Heart right ventricle (tissue), 16 donors: ENCODE measurements around the gene GTPBP8. TPM values are rescaled to one million over a fixed set of nuclear protein-coding genes. Genes with fewer than 3 reads are reported as not detected.

Source experiments
- ATAC-seq, 8 donors: fragments of 200-7000 bp; cut with Tn5 transposase; one replicate each; pipeline ENCODE4 v1.9.1; 2020; ENCODE audit warnings: mild to moderate bottlenecking in 8 of 8, moderate library complexity in 8 of 8, moderate number of reproducible peaks in 1 of 8
- DNase-seq, 2 donors: peaks; one replicate each; pipeline ENCODE4 v3.0.0-alpha.2; 2020
- H3K27ac ChIP-seq, 10 donors: fragments of 200-600 bp; sonication (generic) in 2 of 10; one replicate each; pipeline versions ENCODE4 v1.5.0 to v1.8.0; 2020 to 2022; ENCODE audit warnings: mild to moderate bottlenecking in 3 of 10
- H3K27me3 ChIP-seq, 7 donors: fragments of 200-600 bp; one replicate each; pipeline ENCODE4 v1.8.0; 2021 to 2022; ENCODE audit warnings: mild to moderate bottlenecking in 2 of 7
- H3K36me3 ChIP-seq, 9 donors: fragments of 200-600 bp; sonication (generic) in 1 of 9; one replicate each; pipeline versions ENCODE4 v1.5.0 to v1.8.0; 2020 to 2022; ENCODE audit warnings: mild to moderate bottlenecking in 2 of 9
- H3K4me1 ChIP-seq, 9 donors: fragments of 200-600 bp; sonication (generic) in 1 of 9; one replicate each; pipeline versions ENCODE4 v1.5.0 to v1.8.0; 2020 to 2022; ENCODE audit warnings: mild to moderate bottlenecking in 4 of 9
- H3K4me3 ChIP-seq, 10 donors: fragments of 200-600 bp; sonication (generic) in 2 of 10; one replicate each; pipeline versions ENCODE4 v1.5.0 to v1.8.0; 2020 to 2022; ENCODE audit warnings: mild to moderate bottlenecking in 7 of 10, moderate library complexity in 2 of 10
- H3K9me3 ChIP-seq, 11 donors: fragments of 200-600 bp in 10 of 11; sonication (generic) in 2 of 11; one replicate each; pipeline versions ENCODE4 v1.5.0 to v1.8.0; 2013 to 2022; ENCODE audit warnings: mild to moderate bottlenecking in 2 of 11, control low read depth in 1 of 11, moderate library complexity in 1 of 11
- WGBS, 2 donors: extraction: QIAGEN DNeasy Blood & Tissue Kit; methylation state at CpG; one replicate each; pipeline ENCODE4 v1.1.7; 2013; ENCODE audit warnings: inconsistent platforms in 1 of 2; 5-methylcytosine and 5-hydroxymethylcytosine counted together
- intact Hi-C, 10 donors: fragments of 100-400 bp; cut with DNase I; formaldehyde crosslinking; loops; one replicate each; pipeline versions ENCODE4 v1.11.1 to v1.14.2; 2022
- polyA plus RNA-seq, 2 donors: library from polyadenylated mRNA; stranded (reverse); fragments of 200-250 nt; gene quantifications; one replicate each; pipeline ENCODE4 v1.2.3, GENCODE V29; 2013
- total RNA-seq, 10 donors: library from RNA; stranded (reverse); fragmentation: NEBNext Ultra II Directional in 3 of 10; extraction: Animal tissue kit (Norgen Biotek cat#: 25700) in 3 of 10; gene quantifications; one replicate each; pipeline versions ENCODE4 v1.2.1 to v1.2.4, GENCODE V29; 2021 to 2023
- TF ChIP-seq, protein P1 (sequence below), 9 donors: fragments of 200-600 bp; sonication (generic) in 2 of 9; IDR thresholded peaks; one replicate each; pipeline versions ENCODE4 v1.5.0 to v1.8.0; 2021 to 2022; ENCODE audit warnings: antibody characterized with exemption in 9 of 9, mild to moderate bottlenecking in 5 of 9, moderate library complexity in 1 of 9
- donor health status: Arrhythmogenic right ventricular cardiomyopathy.
- donor health status: ischemic (EF 13 %, LVEDD 7.1; RV severe dilation, severe dysfunction).
- donor health status: healthy with polysubstance abuse.
- donor health status: DM: no; HTN: yes; CAD: no.
- donor health status: DM: no; HTN: no; CAD: no.
- donor health status: ischemic (EF 25% LVEDD 6.9; RV normal size, moderate dysfunction).
- donor health status: ischemic (EF 25% LVEDD 5.7; RV mildly dilated, moderate dysfunction).
- donor health status: healthy.
- donor health status: DM: yes; HTN: yes; CAD: no.
- donor health status: Ischemic cardiomyopathy.
- donor health status: ischemic (EF 35%, LVEDD 5.7; RV mildly dilated, moderate dysfunction).
- donor health status: nonischemic (EF 11% LVEDD 7.7; RV severe dilation, severe dysfunction).
- donor health status: DM: yes; HTN: yes; CAD: no.
- donor health status: PGD.
- donor health status: ischemic (EF 29% LVEDD 5.4; RV normal size, mild dysfunction).
- donor health status: nonischemic (EF 23%, LVEDD 6.1; RV moderate dilation, normal function).

The GTPBP8 gene
- total and polyA plus RNA-seq, 12 donors: 4.7 to 31.3 (median 25.3) TPM

DNA sequence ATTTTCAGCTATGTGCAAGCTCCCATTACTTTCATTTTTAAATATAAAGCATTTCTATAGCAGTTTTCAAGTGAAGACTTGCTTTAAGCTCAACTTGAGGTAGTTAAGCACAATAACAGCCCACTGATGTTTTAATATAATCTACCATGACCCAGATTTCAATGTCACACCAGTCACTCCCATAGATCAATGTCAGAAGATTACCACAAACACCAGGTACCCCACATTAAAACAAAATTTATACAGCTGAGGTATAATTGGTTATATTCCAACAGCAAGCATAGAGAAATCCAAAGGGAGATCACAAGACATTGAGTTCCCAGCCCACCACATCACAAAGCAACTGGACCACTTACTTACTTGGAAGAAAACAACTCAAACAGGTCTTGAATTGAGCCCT, 22.8 kb downstream of the GTPBP8 start:
- Histone ChIP-seq H3K4me3 (no peak overlapping the region), H3K4me1 (peaks cover 0 to 29% (median 14%) of the 10 kb centered on the region in 9 donors), H3K27me3 (no peaks in the 10 kb centered on the region), H3K36me3 (peaks cover 0 to 93% (median 17%) of the 10 kb centered on the region in 9 donors), H3K27ac (no peak overlapping the region), H3K9me3 (no peaks in the 10 kb centered on the region)
- DNase-seq (no peak), ATAC-seq (no peak)
- intact Hi-C loops: no loop called here
- TF ChIP-seq, protein P1, sequence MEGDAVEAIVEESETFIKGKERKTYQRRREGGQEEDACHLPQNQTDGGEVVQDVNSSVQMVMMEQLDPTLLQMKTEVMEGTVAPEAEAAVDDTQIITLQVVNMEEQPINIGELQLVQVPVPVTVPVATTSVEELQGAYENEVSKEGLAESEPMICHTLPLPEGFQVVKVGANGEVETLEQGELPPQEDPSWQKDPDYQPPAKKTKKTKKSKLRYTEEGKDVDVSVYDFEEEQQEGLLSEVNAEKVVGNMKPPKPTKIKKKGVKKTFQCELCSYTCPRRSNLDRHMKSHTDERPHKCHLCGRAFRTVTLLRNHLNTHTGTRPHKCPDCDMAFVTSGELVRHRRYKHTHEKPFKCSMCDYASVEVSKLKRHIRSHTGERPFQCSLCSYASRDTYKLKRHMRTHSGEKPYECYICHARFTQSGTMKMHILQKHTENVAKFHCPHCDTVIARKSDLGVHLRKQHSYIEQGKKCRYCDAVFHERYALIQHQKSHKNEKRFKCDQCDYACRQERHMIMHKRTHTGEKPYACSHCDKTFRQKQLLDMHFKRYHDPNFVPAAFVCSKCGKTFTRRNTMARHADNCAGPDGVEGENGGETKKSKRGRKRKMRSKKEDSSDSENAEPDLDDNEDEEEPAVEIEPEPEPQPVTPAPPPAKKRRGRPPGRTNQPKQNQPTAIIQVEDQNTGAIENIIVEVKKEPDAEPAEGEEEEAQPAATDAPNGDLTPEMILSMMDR (IDR thresholded peaks at IDR 0.05): no peak

DNA sequence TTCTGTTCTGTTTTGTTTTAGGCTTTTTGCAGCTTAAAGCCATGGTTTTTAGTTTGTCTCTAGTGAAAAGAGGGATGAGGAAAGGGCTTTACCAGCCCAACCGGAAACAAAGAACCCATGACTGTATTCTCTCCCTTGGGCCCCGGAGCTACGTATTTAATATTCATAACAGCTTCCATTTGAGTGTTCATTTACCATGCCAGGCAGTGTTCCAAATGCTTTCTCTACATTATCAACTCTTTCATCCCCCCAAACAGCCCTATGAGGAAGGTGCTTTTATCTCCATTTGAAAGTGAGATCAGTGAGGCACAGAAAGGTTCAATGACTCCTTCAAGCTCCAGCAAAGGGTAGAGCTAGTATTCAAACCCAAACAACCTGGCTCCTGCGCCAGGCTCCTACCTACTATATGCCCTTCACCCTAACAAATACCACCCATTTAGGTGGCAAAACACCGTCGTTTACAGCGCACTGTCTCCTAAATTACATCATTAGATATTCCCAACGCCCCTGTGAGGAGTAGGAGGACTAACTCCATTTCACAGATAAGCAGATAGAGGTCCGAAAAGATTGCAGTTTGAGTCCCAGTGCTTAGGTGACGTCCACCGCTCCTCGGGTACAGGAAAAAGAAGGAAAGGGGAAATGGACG, 27.9 kb downstream of the GTPBP8 start:
- Histone ChIP-seq H3K36me3 (peaks cover 0 to 42% (median 3%) of the 10 kb centered on the region in 9 donors), H3K4me1 (peaks cover 4 to 42% (median 23%) of the 10 kb centered on the region in 9 donors), H3K4me3 (peak overlapping the region; percentile 50 to 88 (median 76)), H3K27me3 (no peaks in the 10 kb centered on the region), H3K9me3 (no peaks in the 10 kb centered on the region), H3K27ac (peak overlapping the region; percentile 69 to 99 (median 94))
- ATAC-seq (peak in 4 of 8 donors; percentile 0 to 7 (median 2)), DNase-seq (peak in 1 of 2 donors; percentile 7)
- TF ChIP-seq, protein P1 (IDR thresholded peaks at IDR 0.05): no peak
- WGBS, 2 donors: 4 to 5% methylated on average over 13 of the region's 13 CpGs
- intact Hi-C loops: loop anchor here in 1 of 10 donors (2.0 kb wide), 1 partner anchor 28 kb away; the partner anchor contains the start of gene GTPBP8

DNA sequence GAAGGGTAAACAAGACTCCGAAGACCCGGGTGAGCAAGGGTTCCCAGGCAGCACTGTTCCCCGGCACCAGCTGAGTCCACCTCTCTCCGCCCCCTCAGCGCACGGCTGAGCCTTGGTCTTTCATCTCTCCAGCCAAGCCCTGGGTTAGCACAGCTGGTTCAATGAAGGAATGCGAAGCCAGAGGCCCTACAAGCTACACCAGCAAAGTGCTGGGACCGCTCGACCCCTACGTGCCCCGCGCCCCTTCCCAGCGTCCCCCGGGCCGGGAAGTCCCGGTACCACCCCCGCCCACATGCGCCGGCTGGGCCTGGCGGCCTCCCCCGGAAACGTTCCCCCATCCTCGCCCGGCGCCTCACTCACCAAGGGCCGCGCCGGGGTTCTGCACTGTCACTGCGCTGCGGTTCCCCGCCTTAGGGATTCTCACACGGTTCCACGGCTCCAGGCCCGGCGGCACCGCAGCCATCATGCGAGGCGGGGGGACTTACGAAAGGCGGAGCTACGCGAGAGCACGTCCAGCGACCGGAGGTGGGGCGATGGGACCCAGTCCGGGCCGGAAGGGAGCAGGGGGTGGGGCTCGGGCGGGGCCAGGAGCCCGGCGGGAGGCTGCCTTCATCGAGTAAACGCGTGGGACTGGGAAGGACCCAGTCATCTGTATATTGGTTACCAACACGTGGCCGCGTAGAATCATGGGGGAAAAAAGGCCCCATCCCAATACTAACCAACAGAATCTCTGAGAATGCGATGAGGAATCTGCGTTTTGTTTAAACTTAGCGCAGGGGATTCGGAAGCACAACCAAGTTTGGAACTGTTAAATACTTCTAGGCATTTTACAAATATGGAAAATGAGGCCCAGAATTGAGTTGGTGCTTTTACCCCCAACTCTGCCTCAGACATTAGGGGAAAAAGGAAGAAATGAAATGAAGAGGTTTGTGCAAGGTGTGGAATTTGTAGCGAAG, 28.7 kb downstream of the GTPBP8 start:
- TF ChIP-seq, protein P1 (IDR thresholded peaks at IDR 0.05): no peak
- DNase-seq (peak; percentile 90 to 91), ATAC-seq (peak; percentile 96 to 99 (median 98))
- Histone ChIP-seq H3K27me3 (no peaks in the 10 kb centered on the region), H3K4me1 (peaks cover 4 to 42% (median 23%) of the 10 kb centered on the region in 9 donors), H3K4me3 (peak overlapping the region; percentile 50 to 88 (median 76)), H3K27ac (peak overlapping the region; percentile 69 to 99 (median 94)), H3K9me3 (no peaks in the 10 kb centered on the region), H3K36me3 (peaks cover 0 to 34% (median 3%) of the 10 kb centered on the region in 9 donors)
- 3% methylated on average over 63 of the region's 63 CpGs for WGBS, 2 donors
- intact Hi-C loops: loop anchor here in 1 of 10 donors (2.0 kb wide), 1 partner anchor 29 kb away; the partner anchor contains the start of gene GTPBP8

DNA sequence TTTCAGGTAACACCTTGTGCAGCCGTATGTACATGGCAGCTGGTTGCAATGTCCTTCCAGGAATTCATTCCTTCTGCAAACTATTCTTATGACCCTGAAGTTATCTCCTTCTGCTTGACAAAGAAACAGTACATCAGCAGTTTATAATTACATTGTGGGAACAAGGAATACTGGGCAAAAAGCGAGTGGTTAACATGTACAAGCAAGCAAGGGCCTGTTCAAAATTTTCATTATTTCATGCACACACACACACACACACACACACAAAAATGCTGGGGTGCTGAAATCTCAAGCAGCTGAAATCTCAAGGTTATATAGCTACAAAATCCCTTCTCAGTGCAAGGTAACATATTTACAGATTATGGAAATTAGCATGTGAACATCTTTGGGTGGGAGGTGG, 30.7 kb downstream of the GTPBP8 start:
- Histone ChIP-seq H3K27ac (no peak overlapping the region), H3K36me3 (peaks cover 0 to 14% (median 2%) of the 10 kb centered on the region in 9 donors), H3K9me3 (no peaks in the 10 kb centered on the region), H3K4me1 (peaks cover 4 to 36% (median 23%) of the 10 kb centered on the region in 9 donors), H3K27me3 (no peaks in the 10 kb centered on the region), H3K4me3 (no peak overlapping the region)
- WGBS, 2 donors: 81 to 91% methylated on average over 2 of the region's 2 CpGs
- TF ChIP-seq, protein P1 (IDR thresholded peaks at IDR 0.05): no peak
- ATAC-seq (no peak), DNase-seq (no peak)
- intact Hi-C loops: no loop called here
